Right cardiac atrium (tissue), 5 donors: Measurements from ENCODE around the gene LRRC4B. TPM values are rescaled to one million over a fixed set of nuclear protein-coding genes. Genes with fewer than 3 reads are reported as not detected.
A peak's percentile ranks its signal among the peaks of the same experiment; 100 is the strongest.

Experiments used
- ATAC-seq, 2 donors: fragments of 200-7000 bp; cut with Tn5 transposase; one replicate each; pipeline versions ENCODE4 v1.8.0 to v1.9.1; 2020; ENCODE audit warnings: moderate library complexity in 2 of 2, mild to moderate bottlenecking in 1 of 2
- DNase-seq, 3 donors: peaks; one replicate each; pipeline ENCODE4 v3.0.0-alpha.2; 2020
- H3K27ac ChIP-seq: one replicate; pipeline ENCODE4 v1.5.1; 2013; ENCODE audit warnings: mild to moderate bottlenecking, low read length, control low read depth, moderate library complexity
- H3K27me3 ChIP-seq: one replicate; pipeline ENCODE4 v1.6.1; 2013; ENCODE audit not compliant: control insufficient read depth, insufficient read depth
- H3K4me1 ChIP-seq: one replicate; pipeline ENCODE4 v1.6.1; 2013; ENCODE audit warnings: low read length; ENCODE audit not compliant: control insufficient read depth, insufficient read depth
- H3K4me3 ChIP-seq: one replicate; pipeline ENCODE4 v1.5.1; 2013; ENCODE audit warnings: low read length, control low read depth
- H3K9me3 ChIP-seq: one replicate; pipeline ENCODE4 v1.6.1; 2013; ENCODE audit warnings: low read length; ENCODE audit not compliant: control insufficient read depth
- WGBS: extraction: QIAGEN DNeasy Blood & Tissue Kit; methylation state at CpG from one replicate; pipeline ENCODE4 v1.1.7; 2013; 5-methylcytosine and 5-hydroxymethylcytosine counted together
- intact Hi-C, 4 donors: fragments of 100-400 bp; cut with DNase I; formaldehyde crosslinking; loops; one replicate each; pipeline versions ENCODE4 v1.11.0 to v1.14.0; 2022 to 2023
- polyA plus RNA-seq: library from polyadenylated mRNA; stranded (reverse); fragments of 200-250 nt; gene quantifications from one replicate; pipeline ENCODE4 v1.2.3, GENCODE V29; 2013
- total RNA-seq, 4 donors: library from RNA; stranded (reverse); fragmentation: NEBNext Ultra II Directional; extraction: Animal tissue kit (Norgen Biotek cat#: 25700); gene quantifications; one replicate each; pipeline ENCODE4 v1.2.1, GENCODE V29; 2021
- donor health status: healthy with polysubstance abuse.
- donor health status: DM: no; HTN: yes; CAD: no.
- donor health status: DM: no; HTN: no; CAD: no.
- donor health status: DM: no; HTN: yes; CAD: no; lungs with severe emphysema.
- donor health status: DM: yes; HTN: yes; CAD: no.

Gene LRRC4B
- total and polyA plus RNA-seq, 5 donors, result 1.2 to 3.2 (median 1.8) TPM

- Histone ChIP-seq H3K4me1 (no peaks in the 10 kb centered on the region), H3K9me3 (no peaks in the 10 kb centered on the region), H3K27me3 (no peaks in the 10 kb centered on the region), H3K27ac (no peak overlapping the region), H3K4me3 (no peak overlapping the region)
- DNase-seq (no peak), ATAC-seq (no peak)
- intact Hi-C loops, result no loop called here
- 55% methylated on average over 20 of the region's 20 CpGs for WGBS
Measured at GRCh38 chr19:50568728-50569698, 778 bp upstream of the LRRC4B start.

GRCh38 chr19:50567052-50567841 is 988 bp downstream of the LRRC4B start:
- no peak overlapping the region for H3K27ac ChIP-seq
- ATAC-seq (no peak), DNase-seq (no peak)
- H3K4me1 ChIP-seq, result no peaks in the 10 kb centered on the region
- peak overlapping the region; percentile 55 for H3K4me3 ChIP-seq
- WGBS, result 8% methylated on average over 37 of the region's 38 CpGs
- H3K27me3 ChIP-seq, result no peaks in the 10 kb centered on the region
- intact Hi-C loops, result no loop called here
- no peaks in the 10 kb centered on the region for H3K9me3 ChIP-seq

GRCh38 chr19:50565984-50566903 is 2.0 kb downstream of the LRRC4B start:
- Histone ChIP-seq H3K9me3 (no peaks in the 10 kb centered on the region), H3K4me3 (no peak overlapping the region), H3K27me3 (no peaks in the 10 kb centered on the region), H3K4me1 (no peaks in the 10 kb centered on the region), H3K27ac (no peak overlapping the region)
- intact Hi-C loops, result no loop called here
- DNase-seq (no peak), ATAC-seq (peak in 1 of 2 donors; percentile 6)
- WGBS, result 17% methylated on average over 36 of the region's 36 CpGs

- DNase-seq, result no peak
- no peak overlapping the region for H3K4me3 ChIP-seq
- H3K9me3 ChIP-seq, result no peaks in the 10 kb centered on the region
- no peak overlapping the region for H3K27ac ChIP-seq
- 79% methylated on average over 22 of the region's 22 CpGs for WGBS
- ATAC-seq, result no peak
- no peaks in the 10 kb centered on the region for H3K4me1 ChIP-seq
- intact Hi-C loops, result no loop called here
- no peaks in the 10 kb centered on the region for H3K27me3 ChIP-seq
Measured at GRCh38 chr19:50564229-50565105, 3.8 kb downstream of the LRRC4B start.

GRCh38 chr19:50563597-50563996 is 4.6 kb downstream of the LRRC4B start:
- H3K27ac ChIP-seq, result no peak overlapping the region
- H3K4me3 ChIP-seq, result no peak overlapping the region
- ATAC-seq (no peak), DNase-seq (no peak)
- H3K27me3 ChIP-seq, result no peaks in the 10 kb centered on the region
- H3K9me3 ChIP-seq, result no peaks in the 10 kb centered on the region
- H3K4me1 ChIP-seq, result no peaks in the 10 kb centered on the region
- WGBS, result 67% methylated on average over 6 of the region's 6 CpGs
- intact Hi-C loops, result no loop called here

- no peak overlapping the region for H3K4me3 ChIP-seq
- H3K4me1 ChIP-seq, result no peaks in the 10 kb centered on the region
- no peak for ATAC-seq
- WGBS, result 90% methylated on average over 9 of the region's 9 CpGs
- intact Hi-C loops, result no loop called here
- H3K27ac ChIP-seq, result no peak overlapping the region
- H3K9me3 ChIP-seq, result no peaks in the 10 kb centered on the region
- DNase-seq, result no peak
- H3K27me3 ChIP-seq, result no peaks in the 10 kb centered on the region
Measured at GRCh38 chr19:50562996-50563395, 5.2 kb downstream of the LRRC4B start.

- ATAC-seq (no peak), DNase-seq (no peak)
- no peaks in the 10 kb centered on the region for H3K4me1 ChIP-seq
- no peak overlapping the region for H3K27ac ChIP-seq
- H3K4me3 ChIP-seq, result no peak overlapping the region
- H3K9me3 ChIP-seq, result no peaks in the 10 kb centered on the region
- no peaks in the 10 kb centered on the region for H3K27me3 ChIP-seq
- WGBS, result 75% methylated on average over 4 of the region's 4 CpGs
- intact Hi-C loops, result no loop called here
Measured at GRCh38 chr19:50562329-50562728, 5.9 kb downstream of the LRRC4B start.

GRCh38 chr19:50559636-50560035 is 8.6 kb downstream of the LRRC4B start:
- ATAC-seq (no peak), DNase-seq (no peak)
- WGBS, result 58% methylated on average over 10 of the region's 10 CpGs
- Histone ChIP-seq H3K27me3 (no peaks in the 10 kb centered on the region), H3K4me3 (no peak overlapping the region), H3K4me1 (no peaks in the 10 kb centered on the region), H3K27ac (no peak overlapping the region), H3K9me3 (no peaks in the 10 kb centered on the region)
- intact Hi-C loops, result no loop called here

GRCh38 chr19:50558449-50558848 is 9.8 kb downstream of the LRRC4B start:
- DNase-seq (no peak), ATAC-seq (no peak)
- intact Hi-C loops, result no loop called here
- WGBS, result 94% methylated on average over 13 of the region's 13 CpGs
- Histone ChIP-seq H3K4me3 (no peak overlapping the region), H3K9me3 (no peaks in the 10 kb centered on the region), H3K27me3 (no peaks in the 10 kb centered on the region), H3K4me1 (no peaks in the 10 kb centered on the region), H3K27ac (no peak overlapping the region)

- WGBS, result 96% methylated on average over 4 of the region's 4 CpGs
- ATAC-seq (no peak), DNase-seq (no peak)
- intact Hi-C loops, result no loop called here
- no peak overlapping the region for H3K4me3 ChIP-seq
- H3K9me3 ChIP-seq, result no peaks in the 10 kb centered on the region
- no peaks in the 10 kb centered on the region for H3K4me1 ChIP-seq
- H3K27me3 ChIP-seq, result no peaks in the 10 kb centered on the region
- no peak overlapping the region for H3K27ac ChIP-seq
Measured at GRCh38 chr19:50558039-50558438, 10.2 kb downstream of the LRRC4B start.
